ENCODE data around the gene TMEM86A.
A peak's percentile ranks its signal among the peaks of the same experiment; 100 is the strongest.
"Not testable (repeated sequence)": the region's sequence is repeated elsewhere in the genome, so short reads cannot be mapped to it uniquely, and the experiment has no call there.

Gene TMEM86A, protein sequence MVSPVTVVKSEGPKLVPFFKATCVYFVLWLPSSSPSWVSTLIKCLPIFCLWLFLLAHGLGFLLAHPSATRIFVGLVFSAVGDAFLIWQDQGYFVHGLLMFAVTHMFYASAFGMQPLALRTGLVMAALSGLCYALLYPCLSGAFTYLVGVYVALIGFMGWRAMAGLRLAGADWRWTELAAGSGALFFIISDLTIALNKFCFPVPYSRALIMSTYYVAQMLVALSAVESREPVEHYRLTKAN

DNA sequence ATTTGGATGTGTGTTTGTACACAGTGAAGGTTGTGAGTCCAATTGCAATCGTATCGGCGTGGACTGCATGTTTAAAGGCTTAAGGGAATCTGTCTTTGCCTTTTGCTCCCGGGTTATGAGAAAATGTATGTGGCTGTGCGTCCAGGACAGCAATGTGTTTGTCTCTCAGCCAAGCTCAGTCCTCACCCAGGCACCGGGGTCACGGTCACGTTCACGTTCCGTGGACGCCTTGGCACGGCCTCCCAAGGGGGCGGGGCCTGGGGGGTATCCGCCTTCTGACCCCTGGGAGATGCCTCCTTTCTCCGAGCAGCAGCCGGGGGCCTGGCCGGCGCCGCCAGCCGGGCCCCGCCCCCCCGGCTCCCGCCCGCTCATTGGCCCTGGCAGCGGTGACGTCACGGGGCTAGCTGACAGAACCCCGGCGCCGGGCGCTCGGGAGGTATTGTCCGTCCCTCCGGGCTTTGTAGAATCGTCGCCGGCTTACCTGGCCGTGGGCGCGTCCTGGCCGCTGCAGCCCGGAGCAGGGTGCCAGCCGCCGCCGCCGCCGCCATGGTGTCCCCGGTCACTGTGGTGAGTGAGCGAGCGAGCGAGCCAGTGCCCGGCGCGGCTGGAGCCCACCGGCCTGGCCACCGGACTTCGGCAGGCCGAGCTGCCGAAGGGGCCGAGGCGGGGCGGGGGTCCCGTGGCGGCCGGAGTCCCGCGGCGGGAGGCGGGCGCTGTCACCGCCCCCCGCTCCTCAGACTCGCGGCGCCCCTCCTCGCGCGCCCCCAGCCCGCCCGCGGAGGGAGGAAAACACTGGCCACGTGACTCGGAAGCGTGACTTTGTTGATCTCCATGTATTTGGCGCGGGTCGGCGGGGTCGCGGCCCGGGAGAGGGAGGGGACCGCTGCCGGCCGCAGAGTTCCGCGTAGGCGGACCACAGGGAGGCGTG is at the start of gene TMEM86A:
TMEM86A (plus strand) TSS at position 439 of the 928 bp plus-strand sequence; CDS start at position 547, 108 bp downstream.
- peak; percentile 79 to 89 for DNase-seq
- TF ChIP-seq GATA1 (IDR thresholded peaks at IDR 0.05; ENCODE audit: low read depth, low read length) (no peak), POLR2A (IDR thresholded peaks at IDR 0.05; ENCODE audit: low read length) (no peak)

DNA sequence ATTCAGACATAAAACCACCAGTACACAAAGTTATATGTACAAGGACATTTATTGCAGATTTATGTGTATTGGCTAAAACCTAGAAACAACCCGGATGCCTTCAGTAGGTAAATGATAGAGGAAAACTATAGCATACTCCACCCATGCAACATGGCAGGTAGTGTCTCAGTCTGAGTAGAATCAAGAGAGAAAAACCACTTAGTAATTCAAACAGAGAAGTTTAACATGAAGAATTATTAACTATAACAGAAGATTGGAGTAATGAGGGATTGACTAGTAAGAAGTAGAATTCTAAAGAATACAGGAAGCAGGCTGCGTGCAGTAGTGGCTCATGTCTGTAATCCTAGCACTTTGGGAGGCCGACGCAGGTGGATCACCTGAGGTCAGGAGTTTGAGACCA is 48.2 kb upstream of the TMEM86A start:
- DNase-seq, result no peak
- no peak for TF ChIP-seq POLR2A (IDR thresholded peaks at IDR 0.05; ENCODE audit: low read length)
- no peak for TF ChIP-seq GATA1 (IDR thresholded peaks at IDR 0.05; ENCODE audit: low read depth, low read length)

DNA sequence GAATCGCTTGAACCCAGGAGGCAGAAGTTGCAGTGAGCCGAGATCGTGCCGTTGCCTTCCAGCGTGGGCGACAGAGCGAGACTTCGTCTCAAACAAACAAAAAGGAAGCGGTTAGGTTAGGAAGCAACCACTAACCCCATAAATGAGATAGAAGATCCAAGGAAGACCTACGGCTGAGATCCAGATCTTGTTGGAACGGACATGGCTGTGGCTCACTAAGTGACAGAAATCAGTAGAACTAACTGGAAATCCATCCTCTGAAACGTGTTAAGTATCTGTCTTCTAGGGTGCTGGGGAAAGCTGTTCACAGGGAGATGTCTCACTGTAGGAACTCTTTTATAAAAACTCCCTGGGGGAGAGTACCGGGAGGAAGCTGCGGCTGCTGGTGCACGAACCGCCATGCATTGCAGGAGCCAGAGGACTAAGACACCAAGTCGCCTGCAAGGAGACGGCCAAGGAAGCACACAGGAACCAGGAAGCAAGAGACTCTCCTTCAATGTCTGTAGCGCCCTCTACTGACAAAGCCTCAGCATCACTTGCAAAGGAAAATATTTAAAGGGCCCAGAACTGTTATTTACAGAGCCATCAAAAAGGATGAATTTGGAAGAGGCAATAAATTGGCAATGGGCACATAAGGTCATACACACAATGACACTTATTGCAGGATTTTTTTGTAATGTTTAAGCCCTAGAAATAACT is 47.6 kb upstream of the TMEM86A start:
- no peak for TF ChIP-seq POLR2A (IDR thresholded peaks at IDR 0.05; ENCODE audit: low read length)
- TF ChIP-seq GATA1 (IDR thresholded peaks at IDR 0.05; ENCODE audit: low read depth, low read length), result no peak
- DNase-seq, result peak; percentile 68 to 81

DNA sequence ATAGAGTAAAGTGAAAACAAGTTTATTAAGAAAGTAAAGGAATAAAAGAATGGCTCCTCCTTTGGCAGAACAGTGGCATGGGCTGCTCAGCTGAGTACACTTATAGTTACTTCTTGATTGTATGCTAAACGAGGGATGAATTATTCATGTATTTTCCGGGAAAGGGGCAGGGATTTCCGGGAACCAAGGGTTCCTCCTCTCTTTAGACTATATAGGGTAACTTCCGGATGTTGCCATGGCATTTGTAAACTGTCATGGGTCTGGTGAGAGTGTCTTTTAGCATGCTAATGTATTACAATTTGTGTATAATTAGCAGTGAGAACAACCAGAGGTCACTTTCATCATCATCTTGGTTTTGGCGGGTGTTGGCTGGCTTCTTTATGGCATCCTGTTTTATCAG is 40.9 kb upstream of the TMEM86A start:
- no peak for TF ChIP-seq GATA1 (IDR thresholded peaks at IDR 0.05; ENCODE audit: low read depth, low read length)
- TF ChIP-seq POLR2A (IDR thresholded peaks at IDR 0.05; ENCODE audit: low read length), result no peak
- no peak for DNase-seq

DNA sequence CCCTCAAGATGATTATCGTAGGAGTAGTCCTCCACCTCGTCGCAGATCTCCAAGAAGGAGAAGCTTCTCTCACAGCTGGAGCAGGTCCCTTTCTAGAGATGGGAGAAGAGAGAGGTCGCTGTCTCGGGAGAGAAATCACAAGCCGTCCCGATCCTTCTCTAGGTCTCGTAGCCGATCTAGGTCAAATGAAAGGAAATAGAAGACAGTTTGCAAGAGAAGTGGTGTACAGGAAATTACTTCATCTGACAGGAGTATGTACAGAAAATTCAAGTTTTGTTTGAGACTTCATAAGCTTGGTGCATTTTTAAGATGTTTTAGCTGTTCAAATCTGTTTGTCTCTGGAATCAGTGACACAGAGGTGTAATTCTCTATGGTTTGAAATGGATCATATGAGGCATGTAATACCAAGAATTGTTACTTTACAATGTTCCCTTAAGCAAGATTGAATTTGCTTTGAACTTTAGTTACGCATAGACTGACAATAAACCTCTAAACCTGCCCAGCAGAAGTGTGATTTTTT is 33.2 kb upstream of the TMEM86A start:
- not testable (repeated sequence) for DNase-seq

DNA sequence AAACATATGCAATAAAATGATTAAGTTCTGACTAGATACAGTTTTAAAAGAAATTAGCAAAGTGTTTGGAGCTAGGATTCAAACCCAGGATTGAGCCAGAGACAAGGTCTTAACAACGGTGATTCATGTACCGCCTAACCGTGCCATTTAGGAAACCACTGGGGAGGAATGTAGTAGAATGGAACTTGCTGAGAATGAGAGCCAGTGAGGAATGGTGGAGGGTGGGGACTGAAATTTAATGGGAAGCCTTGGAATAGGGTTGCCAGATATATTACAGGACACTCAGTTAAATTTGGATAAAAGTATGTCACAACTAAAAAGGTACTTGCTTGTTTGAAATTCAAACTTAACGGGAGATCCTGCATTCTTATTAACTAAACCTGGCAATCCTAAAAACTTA is 30.4 kb upstream of the TMEM86A start:
- DNase-seq, result no peak
- TF ChIP-seq GATA1 (IDR thresholded peaks at IDR 0.05; ENCODE audit: low read depth, low read length), result no peak
- no peak for TF ChIP-seq POLR2A (IDR thresholded peaks at IDR 0.05; ENCODE audit: low read length)

DNA sequence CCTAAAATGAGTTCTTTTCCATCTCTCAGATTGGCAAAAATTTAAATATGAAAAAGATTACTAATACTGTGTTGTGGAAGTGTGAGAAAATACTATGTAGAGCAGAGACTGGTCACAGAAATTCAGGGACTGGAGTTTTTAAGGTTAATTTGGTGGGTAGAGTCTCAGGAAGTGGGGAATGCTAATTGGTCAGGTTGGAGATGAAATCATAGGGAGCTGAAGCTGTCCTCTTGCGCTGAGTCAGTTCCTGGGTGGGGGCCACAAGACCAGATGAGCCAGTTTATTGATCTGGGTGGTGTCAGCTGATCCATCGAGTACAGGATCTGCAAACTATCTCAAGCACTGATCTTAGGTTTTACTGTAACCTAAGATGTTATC is 29.4 kb upstream of the TMEM86A start:
- TF ChIP-seq GATA1 (IDR thresholded peaks at IDR 0.05; ENCODE audit: low read depth, low read length) (no peak), POLR2A (IDR thresholded peaks at IDR 0.05; ENCODE audit: low read length) (no peak)
- DNase-seq, result no peak

- DNase-seq, result no peak
- TF ChIP-seq GATA1 (IDR thresholded peaks at IDR 0.05; ENCODE audit: low read depth, low read length) (no peak), POLR2A (IDR thresholded peaks at IDR 0.05; ENCODE audit: low read length) (no peak)
Measured at GRCh38 chr11:18669711-18670110, 28.9 kb upstream of the TMEM86A start.

GRCh38 chr11:18671246-18671645 is 27.3 kb upstream of the TMEM86A start:
- no peak for DNase-seq
- no peak for TF ChIP-seq GATA1 (IDR thresholded peaks at IDR 0.05; ENCODE audit: low read depth, low read length)
- no peak for TF ChIP-seq POLR2A (IDR thresholded peaks at IDR 0.05; ENCODE audit: low read length)

DNA sequence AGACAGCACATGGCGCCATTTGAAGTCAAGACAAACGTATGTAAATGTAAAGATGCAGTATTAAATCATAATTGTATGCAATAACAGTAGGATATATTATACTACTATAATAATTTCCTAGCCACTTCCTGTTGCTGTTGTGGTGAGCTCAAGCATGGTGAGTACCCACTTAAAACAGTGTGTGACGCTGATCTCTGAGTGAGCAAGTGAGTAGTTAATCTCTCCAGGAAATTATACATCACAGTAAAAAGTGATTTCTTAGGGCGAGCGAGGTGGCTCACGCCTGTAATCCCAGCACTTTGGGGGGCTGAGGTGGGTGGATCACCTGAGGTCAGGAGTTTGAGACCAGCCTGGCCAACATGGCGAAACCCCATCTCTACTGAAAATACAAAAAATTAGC is 26.4 kb upstream of the TMEM86A start:
- DNase-seq, result not testable (repeated sequence)

DNA sequence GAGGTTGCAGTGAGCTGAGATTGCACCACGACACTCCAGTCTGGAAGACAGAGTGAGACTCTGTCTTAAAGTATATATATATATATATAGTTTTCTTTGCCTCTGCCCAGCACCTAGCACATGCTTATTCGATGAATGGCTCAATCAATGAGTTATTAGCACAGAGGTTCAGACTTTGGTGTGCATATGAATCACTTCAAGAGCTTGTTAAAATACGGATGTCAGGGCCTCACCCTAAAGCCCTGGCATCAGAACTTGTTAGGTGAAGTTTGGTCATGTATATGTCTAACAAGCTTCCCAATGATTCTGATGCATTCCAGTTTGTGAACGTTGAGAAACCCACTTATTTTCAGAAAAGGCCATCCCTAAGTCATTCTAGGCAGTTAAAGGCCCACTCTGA is 21.8 kb upstream of the TMEM86A start:
- no peak for DNase-seq
- TF ChIP-seq POLR2A (IDR thresholded peaks at IDR 0.05; ENCODE audit: low read length) (no peak), GATA1 (IDR thresholded peaks at IDR 0.05; ENCODE audit: low read depth, low read length) (no peak)

DNA sequence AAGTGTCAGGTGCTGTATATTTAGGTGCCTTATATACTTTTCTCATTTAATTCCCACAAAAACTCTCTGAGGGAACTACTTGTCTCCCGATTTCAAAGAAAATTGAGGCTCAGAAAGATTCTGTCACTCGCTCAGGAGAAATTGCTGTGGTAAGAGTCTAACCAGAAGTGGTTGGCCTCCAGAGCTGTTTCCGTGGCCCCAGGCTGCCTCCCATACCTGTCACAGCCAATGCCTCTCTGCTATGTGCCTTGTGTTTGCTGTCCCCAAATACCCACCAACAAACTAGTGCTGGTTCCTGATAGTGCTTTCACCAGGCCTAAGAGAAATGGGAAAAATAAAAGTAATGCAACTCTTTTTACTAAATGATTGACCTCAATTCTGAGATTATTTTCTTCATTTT is 21.0 kb upstream of the TMEM86A start:
- DNase-seq, result no peak
- no peak for TF ChIP-seq GATA1 (IDR thresholded peaks at IDR 0.05; ENCODE audit: low read depth, low read length)
- TF ChIP-seq POLR2A (IDR thresholded peaks at IDR 0.05; ENCODE audit: low read length), result no peak

GRCh38 chr11:18681949-18682348 is 16.6 kb upstream of the TMEM86A start:
- DNase-seq, result not testable (repeated sequence)

GRCh38 chr11:18682466-18682865 is 16.1 kb upstream of the TMEM86A start:
- no peak for DNase-seq
- TF ChIP-seq GATA1 (IDR thresholded peaks at IDR 0.05; ENCODE audit: low read depth, low read length), result no peak
- no peak for TF ChIP-seq POLR2A (IDR thresholded peaks at IDR 0.05; ENCODE audit: low read length)

Data from erythroblast (primary cell).